Fibroblast of peridontal ligament (primary cell): Measurements from ENCODE around the gene SLF1.
A peak's percentile ranks its signal among the peaks of the same experiment; 100 is the strongest.
"Not testable (repeated sequence)": the region's sequence is repeated elsewhere in the genome, so short reads cannot be mapped to it uniquely, and the experiment has no call there.

Experiments
- DNase-seq: peaks from one replicate; pipeline ENCODE4 v3.0.0-alpha.2; 2010; ENCODE audit errors: extremely low read depth

Gene SLF1

GRCh38 chr5:94618493-94619328 lies at the start of gene SLF1, which contains the start of gene KIAA0825:
SLF1 (plus strand) TSS chr5:94618669; CDS start chr5:94628811, 10,142 bp downstream.
KIAA0825 (minus strand) TSS chr5:94618604; CDS start chr5:94537126, 81,478 bp downstream.
- peak; percentile 76 for DNase-seq

- no peak for DNase-seq
Observed at GRCh38 chr5:94571415-94571814, 47.1 kb upstream of the SLF1 start.

GRCh38 chr5:94573349-94573748 lies 45.1 kb upstream of the SLF1 start:
- DNase-seq, result not testable (repeated sequence)

- DNase-seq, result no peak
Observed at GRCh38 chr5:94575196-94575595, 43.3 kb upstream of the SLF1 start.

GRCh38 chr5:94577466-94578245 lies 40.8 kb upstream of the SLF1 start:
- DNase-seq, result peak; percentile 6

GRCh38 chr5:94595281-94595840 lies 23.1 kb upstream of the SLF1 start:
- no peak for DNase-seq

GRCh38 chr5:94613583-94613982 lies 4.9 kb upstream of the SLF1 start:
- DNase-seq, result no peak

- DNase-seq, result no peak
Observed at GRCh38 chr5:94614156-94614805, 4.2 kb upstream of the SLF1 start.

GRCh38 chr5:94615862-94616261 lies 2.6 kb upstream of the SLF1 start:
- DNase-seq, result no peak

GRCh38 chr5:94618029-94618492 lies 408 bp upstream of the SLF1 start:
- peak; percentile 65 for DNase-seq

GRCh38 chr5:94620256-94620655 lies 1.8 kb downstream of the SLF1 start:
- no peak for DNase-seq

- DNase-seq, result no peak
Observed at GRCh38 chr5:94621763-94622162, 3.3 kb downstream of the SLF1 start.

GRCh38 chr5:94623011-94623410 lies 4.5 kb downstream of the SLF1 start:
- DNase-seq, result peak; percentile 28

- no peak for DNase-seq
Observed at GRCh38 chr5:94623877-94624276, 5.4 kb downstream of the SLF1 start.

- DNase-seq, result peak; percentile 43
Observed at GRCh38 chr5:94627191-94627590, 8.7 kb downstream of the SLF1 start.

- DNase-seq, result no peak
Observed at GRCh38 chr5:94632024-94632423, 13.6 kb downstream of the SLF1 start.

- no peak for DNase-seq
Observed at GRCh38 chr5:94640176-94640575, 21.7 kb downstream of the SLF1 start.

- no peak for DNase-seq
Observed at GRCh38 chr5:94645053-94645452, 26.6 kb downstream of the SLF1 start.

GRCh38 chr5:94646758-94647157 lies 28.3 kb downstream of the SLF1 start:
- no peak for DNase-seq

- no peak for DNase-seq
Observed at GRCh38 chr5:94649874-94650273, 31.4 kb downstream of the SLF1 start.

GRCh38 chr5:94658272-94658671 lies 39.8 kb downstream of the SLF1 start:
- no peak for DNase-seq

- no peak for DNase-seq
Observed at GRCh38 chr5:94660506-94660905, 42.0 kb downstream of the SLF1 start.
